Measurements from ENCODE around the gene MYCN. TPM values are rescaled to one million over a fixed set of nuclear protein-coding genes. Genes with fewer than 3 reads are reported as not detected.

The MYCN gene
- total and polyA plus RNA-seq, 2 donors (not counting 3 experiments of a cell fraction or from before 2014, with no cell fraction given), result 0.47 to 6.8 TPM

DNA sequence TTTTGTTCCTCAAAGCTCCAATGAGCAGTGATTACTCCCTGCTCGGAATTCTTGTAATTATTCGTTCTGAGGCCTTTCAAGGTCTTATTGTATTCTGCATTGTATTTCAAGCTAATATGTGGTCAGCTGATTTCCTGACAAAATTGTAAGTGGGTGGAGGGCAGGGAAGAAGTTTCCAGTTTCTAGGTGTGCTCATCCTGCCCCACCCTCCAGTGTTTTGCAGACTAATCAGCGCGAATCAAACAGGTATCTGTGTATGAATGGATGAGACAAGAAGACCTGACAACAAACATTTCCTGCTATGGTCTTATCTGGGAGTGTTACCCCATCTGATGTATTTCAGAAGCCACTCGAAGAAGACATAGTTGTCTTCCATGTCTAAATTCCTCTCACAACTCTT lies 35.3 kb downstream of the MYCN start:
- no peak overlapping the region for H3K4me3 ChIP-seq (replicated peaks in 1 of 3; ENCODE audit: insufficient read depth in 1 of 3, low read depth in 1 of 3, low read length in 3 of 3)
- no peak overlapping the region for H3K4me2 ChIP-seq (ENCODE audit: insufficient read depth, low read length)
- no peak overlapping the region for H3K9ac ChIP-seq (replicated peaks; ENCODE audit: extremely low read depth, insufficient read depth, low read length)
- no peak overlapping the region for H2AFZ ChIP-seq (ENCODE audit: low read depth, low read length)
- H3K9me1 ChIP-seq (replicated peaks; ENCODE audit: control insufficient read depth, extremely low read depth, insufficient read depth, low read length), result no peaks in the 10 kb centered on the region
- no peaks in the 10 kb centered on the region for H3K36me3 ChIP-seq (ENCODE audit: control insufficient read depth in 2 of 2, extremely low read depth in 1 of 2, insufficient read depth in 2 of 2, low read length in 2 of 2)
- no peaks in the 10 kb centered on the region for H3K27me3 ChIP-seq (ENCODE audit: control insufficient read depth in 2 of 2, insufficient read depth in 2 of 2, low read length in 2 of 2)
- FAIRE-seq (no peak), DNase-seq (ENCODE audit: low read depth, low spot score) (no peak)
- H3K9me3 ChIP-seq (replicated peaks; ENCODE audit: control insufficient read depth, insufficient read depth, low read length), result no peaks in the 10 kb centered on the region
- no TSS peak for BruUV-seq (replicated peaks)
- no peaks in the 10 kb centered on the region for H3K4me1 ChIP-seq (ENCODE audit: control insufficient read depth, extremely low read depth, insufficient read depth, low read length)
- CTCF ChIA-PET, result no interaction called here
- dilution Hi-C loops (cut with MboI; ENCODE audit: extremely low pct_ligation_motif_present, low sequenced_read_pairs) (no loop called here), intact Hi-C loops (cut with micrococcal nuclease) (no loop called here)
- H3K79me2 ChIP-seq (ENCODE audit: control insufficient read depth, insufficient read depth, low read length), result no peaks in the 10 kb centered on the region
- H3K27ac ChIP-seq (ENCODE audit: insufficient read depth, low read depth, low read length), result no peak overlapping the region
- TF ChIP-seq POLR2AphosphoS5 (IDR thresholded peaks at IDR 0.05; ENCODE audit: insufficient read depth, low read depth, low read length) (no peak), POLR2A (IDR thresholded peaks at IDR 0.05; ENCODE audit: low read depth, low read length) (no peak)
- TF ChIP-seq, protein P1, sequence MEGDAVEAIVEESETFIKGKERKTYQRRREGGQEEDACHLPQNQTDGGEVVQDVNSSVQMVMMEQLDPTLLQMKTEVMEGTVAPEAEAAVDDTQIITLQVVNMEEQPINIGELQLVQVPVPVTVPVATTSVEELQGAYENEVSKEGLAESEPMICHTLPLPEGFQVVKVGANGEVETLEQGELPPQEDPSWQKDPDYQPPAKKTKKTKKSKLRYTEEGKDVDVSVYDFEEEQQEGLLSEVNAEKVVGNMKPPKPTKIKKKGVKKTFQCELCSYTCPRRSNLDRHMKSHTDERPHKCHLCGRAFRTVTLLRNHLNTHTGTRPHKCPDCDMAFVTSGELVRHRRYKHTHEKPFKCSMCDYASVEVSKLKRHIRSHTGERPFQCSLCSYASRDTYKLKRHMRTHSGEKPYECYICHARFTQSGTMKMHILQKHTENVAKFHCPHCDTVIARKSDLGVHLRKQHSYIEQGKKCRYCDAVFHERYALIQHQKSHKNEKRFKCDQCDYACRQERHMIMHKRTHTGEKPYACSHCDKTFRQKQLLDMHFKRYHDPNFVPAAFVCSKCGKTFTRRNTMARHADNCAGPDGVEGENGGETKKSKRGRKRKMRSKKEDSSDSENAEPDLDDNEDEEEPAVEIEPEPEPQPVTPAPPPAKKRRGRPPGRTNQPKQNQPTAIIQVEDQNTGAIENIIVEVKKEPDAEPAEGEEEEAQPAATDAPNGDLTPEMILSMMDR (IDR thresholded peaks at IDR 0.05; ENCODE audit: extremely low read depth in 1 of 2, insufficient read depth in 1 of 2, low read depth in 1 of 2, low read length in 2 of 2), result no peak
- POLR2A ChIA-PET, result no interaction called here
- no peaks in the 10 kb centered on the region for H4K20me1 ChIP-seq (replicated peaks; ENCODE audit: control insufficient read depth, extremely low read depth, insufficient read depth, low read length)

DNA sequence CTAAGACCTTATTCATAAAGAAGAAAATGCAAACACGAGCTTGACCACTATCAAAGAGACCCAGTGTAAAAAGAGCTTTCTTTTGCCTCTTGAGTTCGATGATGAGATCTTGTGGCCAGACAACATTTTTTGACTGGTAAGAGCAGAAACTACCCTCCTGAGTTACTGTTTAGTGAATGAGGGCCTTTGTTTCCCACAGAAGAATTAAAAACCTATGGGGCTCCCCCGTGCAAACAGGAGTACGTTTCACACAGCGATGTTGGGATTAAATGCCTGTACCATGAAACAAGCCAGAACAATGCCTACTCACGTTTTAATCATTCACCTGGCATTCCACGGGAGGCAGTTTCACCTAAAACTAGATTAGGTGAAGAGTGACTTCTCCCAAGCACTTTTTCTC lies 36.0 kb downstream of the MYCN start:
- H3K27ac ChIP-seq (ENCODE audit: insufficient read depth, low read depth, low read length), result no peak overlapping the region
- CTCF ChIA-PET, result no interaction called here
- BruUV-seq (replicated peaks), result no TSS peak

More for the DNA sequence above, 36.0 kb downstream of the MYCN start:
- DNase-seq (ENCODE audit: low read depth, low spot score) (no peak), FAIRE-seq (no peak)
- POLR2A ChIA-PET, result no interaction called here
- dilution Hi-C loops (cut with MboI; ENCODE audit: extremely low pct_ligation_motif_present, low sequenced_read_pairs) (no loop called here), intact Hi-C loops (cut with micrococcal nuclease) (no loop called here)
- Histone ChIP-seq H3K9me1 (replicated peaks; ENCODE audit: control insufficient read depth, extremely low read depth, insufficient read depth, low read length) (no peaks in the 10 kb centered on the region), H3K9me3 (replicated peaks; ENCODE audit: control insufficient read depth, insufficient read depth, low read length) (no peaks in the 10 kb centered on the region), H3K9ac (replicated peaks; ENCODE audit: extremely low read depth, insufficient read depth, low read length) (no peak overlapping the region), H3K4me3 (replicated peaks in 1 of 3; ENCODE audit: insufficient read depth in 1 of 3, low read depth in 1 of 3, low read length in 3 of 3) (no peak overlapping the region), H3K36me3 (ENCODE audit: control insufficient read depth in 2 of 2, extremely low read depth in 1 of 2, insufficient read depth in 2 of 2, low read length in 2 of 2) (no peaks in the 10 kb centered on the region), H3K4me1 (ENCODE audit: control insufficient read depth, extremely low read depth, insufficient read depth, low read length) (no peaks in the 10 kb centered on the region), H4K20me1 (replicated peaks; ENCODE audit: control insufficient read depth, extremely low read depth, insufficient read depth, low read length) (no peaks in the 10 kb centered on the region), H2AFZ (ENCODE audit: low read depth, low read length) (no peak overlapping the region), H3K4me2 (ENCODE audit: insufficient read depth, low read length) (no peak overlapping the region), H3K79me2 (ENCODE audit: control insufficient read depth, insufficient read depth, low read length) (no peaks in the 10 kb centered on the region), H3K27me3 (ENCODE audit: control insufficient read depth in 2 of 2, insufficient read depth in 2 of 2, low read length in 2 of 2) (no peaks in the 10 kb centered on the region)
- TF ChIP-seq, protein P2, sequence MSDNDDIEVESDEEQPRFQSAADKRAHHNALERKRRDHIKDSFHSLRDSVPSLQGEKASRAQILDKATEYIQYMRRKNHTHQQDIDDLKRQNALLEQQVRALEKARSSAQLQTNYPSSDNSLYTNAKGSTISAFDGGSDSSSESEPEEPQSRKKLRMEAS (IDR thresholded peaks at IDR 0.05; ENCODE audit: insufficient read depth, insufficient read length), result no peak
- TF ChIP-seq MYC (IDR thresholded peaks at IDR 0.05; ENCODE audit: low read depth, low read length), result no peak
- TF ChIP-seq POLR2AphosphoS5 (IDR thresholded peaks at IDR 0.05; ENCODE audit: insufficient read depth, low read depth, low read length), result no peak

All from endothelial cell of umbilical vein (primary cell).